Loucy (cell line): Measurements from ENCODE around the gene LSM7.

ENCODE experiments used
- H2AFZ ChIP-seq: fragments of 200-600 bp; sonication (generic); 2 replicates; pipeline ENCODE4 v1.6.0; 2016; ENCODE audit warnings: antibody characterized with exemption, mild to moderate bottlenecking, low read length, moderate library complexity
- H3F3A ChIP-seq: fragments of 200-600 bp; 2 replicates; pipeline ENCODE4 v1.6.0; 2016; ENCODE audit warnings: antibody characterized with exemption, low read depth, mild to moderate bottlenecking
- H3K27me3 ChIP-seq: fragments of 200-600 bp; sonication (generic); 2 replicates; pipeline ENCODE4 v1.6.1; 2014; ENCODE audit warnings: low read length, mild to moderate bottlenecking; ENCODE audit not compliant: insufficient read depth, poor library complexity, severe bottlenecking
- H3K36me3 ChIP-seq: fragments of 200-600 bp; sonication (generic); 2 replicates; pipeline ENCODE4 v1.6.1; 2016; ENCODE audit warnings: low read length; ENCODE audit not compliant: insufficient read depth
- H3K4me1 ChIP-seq: fragments of 200-600 bp; sonication (generic); 2 replicates; pipeline ENCODE4 v1.5.1; 2014; ENCODE audit warnings: low read length, mild to moderate bottlenecking; ENCODE audit not compliant: insufficient read depth, poor library complexity, severe bottlenecking
- H3K4me2 ChIP-seq: fragments of 200-600 bp; sonication (generic); 2 replicates; pipeline ENCODE4 v1.6.0; 2014; ENCODE audit warnings: antibody characterized with exemption, low read length, low read depth, mild to moderate bottlenecking; ENCODE audit not compliant: poor library complexity, severe bottlenecking
- H3K4me3 ChIP-seq: fragments of 200-600 bp; sonication (generic); 2 replicates; pipeline ENCODE4 v1.5.1; 2014; ENCODE audit warnings: low read length, mild to moderate bottlenecking, mixed read lengths; ENCODE audit not compliant: poor library complexity, severe bottlenecking
- H3K79me2 ChIP-seq: fragments of 200-600 bp; sonication (generic); 2 replicates; pipeline ENCODE4 v1.6.1; 2014; ENCODE audit warnings: low read length; ENCODE audit not compliant: insufficient read depth
- H3K9ac ChIP-seq: fragments of 200-600 bp; sonication (generic); 2 replicates; pipeline ENCODE4 v1.6.0; 2014; ENCODE audit warnings: mild to moderate bottlenecking, low read depth, low read length, moderate library complexity; ENCODE audit not compliant: poor library complexity, severe bottlenecking
- H3K9me2 ChIP-seq: fragments of 200-600 bp; sonication (generic); replicated peaks from 2 replicates; pipeline ENCODE4 v1.6.1; 2016; ENCODE audit warnings: low read depth, low read length, mixed read lengths
- H3K9me3 ChIP-seq: fragments of 200-600 bp; sonication (generic); 2 replicates; pipeline ENCODE4 v1.6.1; 2014; ENCODE audit warnings: mild to moderate bottlenecking, antibody characterized with exemption, low read length, low read depth; ENCODE audit not compliant: insufficient read depth
- H4K20me1 ChIP-seq: fragments of 200-600 bp; sonication (generic); 2 replicates; pipeline ENCODE4 v1.6.0; 2014; ENCODE audit warnings: antibody characterized with exemption, low read length, mild to moderate bottlenecking; ENCODE audit not compliant: insufficient read depth, poor library complexity, severe bottlenecking
- EZH2phosphoT487 ChIP-seq: fragments of 200-600 bp; IDR thresholded peaks from 2 replicates; pipeline ENCODE4 v1.6.1; 2018; ENCODE audit warnings: antibody characterized with exemption, mild to moderate bottlenecking, moderate library complexity, borderline replicate concordance
- TF ChIP-seq, protein P1 (sequence below): fragments of 200-600 bp; sonication (generic); conservative IDR thresholded peaks from 2 replicates; pipeline ENCODE4 v1.5.1; 2014; ENCODE audit warnings: mild to moderate bottlenecking, antibody characterized with exemption, low read length

The LSM7 gene

DNA sequence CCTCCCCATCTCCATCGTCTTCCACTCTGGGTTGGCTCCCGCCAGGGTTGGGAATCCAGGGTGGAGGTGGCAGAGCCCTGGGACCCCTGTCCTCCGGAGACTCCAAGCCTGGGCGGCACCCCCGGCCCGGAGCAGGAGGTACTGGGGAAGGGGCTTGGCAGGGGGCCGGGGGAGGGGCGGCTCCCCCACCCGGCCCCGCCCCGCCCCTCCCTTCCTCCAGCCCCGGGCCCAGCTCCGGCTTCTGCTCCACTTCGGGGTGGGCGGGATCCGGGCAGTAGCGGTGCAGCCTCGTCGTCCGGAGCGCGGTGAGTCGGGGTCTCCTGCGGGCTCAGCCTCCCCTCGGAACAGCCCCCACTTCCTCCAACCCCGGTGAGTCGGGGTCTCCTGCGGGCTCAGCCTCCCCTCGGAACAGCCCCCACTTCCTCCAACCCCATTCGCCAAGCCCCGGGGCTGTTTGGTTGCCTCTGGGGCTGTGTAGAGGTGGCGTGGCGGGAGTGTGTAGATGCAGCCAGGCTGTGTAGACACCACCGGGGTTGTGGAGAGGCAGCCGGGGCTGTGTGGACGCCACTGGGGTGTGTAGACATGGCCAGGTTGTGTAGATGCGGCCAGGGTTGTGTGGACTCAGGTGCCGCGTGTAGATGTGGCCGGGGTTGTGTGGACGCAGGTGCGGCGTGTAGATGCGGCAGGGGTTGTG is 31.8 kb upstream of the LSM7 start, which contains the start of gene TMPRSS9:
Gene TMPRSS9 (plus strand): TSS at position 274 of the 694 bp plus-strand sequence. CDS start 29,521 bp downstream, outside the sequence.
- Histone ChIP-seq H2AFZ (no peak within 1 kb of the TSS), H3K9me2 (no peaks in the 10 kb centered on the region), H3K9me3 (no peaks in the 10 kb centered on the region), H3K4me1 (peaks cover 4% of the 10 kb centered on the region), H4K20me1 (no peaks in the 10 kb centered on the region), H3K36me3 (no peaks in the 10 kb centered on the region), H3K4me3 (no peak within 1 kb of the TSS), H3F3A (no peaks in the 10 kb centered on the region), H3K4me2 (no peak within 1 kb of the TSS), H3K27me3 (no peaks in the 10 kb centered on the region), H3K9ac (no peak within 1 kb of the TSS), H3K79me2 (no peaks in the 10 kb centered on the region)
- TF ChIP-seq EZH2phosphoT487, result no peak
- TF ChIP-seq, protein P1, sequence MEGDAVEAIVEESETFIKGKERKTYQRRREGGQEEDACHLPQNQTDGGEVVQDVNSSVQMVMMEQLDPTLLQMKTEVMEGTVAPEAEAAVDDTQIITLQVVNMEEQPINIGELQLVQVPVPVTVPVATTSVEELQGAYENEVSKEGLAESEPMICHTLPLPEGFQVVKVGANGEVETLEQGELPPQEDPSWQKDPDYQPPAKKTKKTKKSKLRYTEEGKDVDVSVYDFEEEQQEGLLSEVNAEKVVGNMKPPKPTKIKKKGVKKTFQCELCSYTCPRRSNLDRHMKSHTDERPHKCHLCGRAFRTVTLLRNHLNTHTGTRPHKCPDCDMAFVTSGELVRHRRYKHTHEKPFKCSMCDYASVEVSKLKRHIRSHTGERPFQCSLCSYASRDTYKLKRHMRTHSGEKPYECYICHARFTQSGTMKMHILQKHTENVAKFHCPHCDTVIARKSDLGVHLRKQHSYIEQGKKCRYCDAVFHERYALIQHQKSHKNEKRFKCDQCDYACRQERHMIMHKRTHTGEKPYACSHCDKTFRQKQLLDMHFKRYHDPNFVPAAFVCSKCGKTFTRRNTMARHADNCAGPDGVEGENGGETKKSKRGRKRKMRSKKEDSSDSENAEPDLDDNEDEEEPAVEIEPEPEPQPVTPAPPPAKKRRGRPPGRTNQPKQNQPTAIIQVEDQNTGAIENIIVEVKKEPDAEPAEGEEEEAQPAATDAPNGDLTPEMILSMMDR, result no peak

DNA sequence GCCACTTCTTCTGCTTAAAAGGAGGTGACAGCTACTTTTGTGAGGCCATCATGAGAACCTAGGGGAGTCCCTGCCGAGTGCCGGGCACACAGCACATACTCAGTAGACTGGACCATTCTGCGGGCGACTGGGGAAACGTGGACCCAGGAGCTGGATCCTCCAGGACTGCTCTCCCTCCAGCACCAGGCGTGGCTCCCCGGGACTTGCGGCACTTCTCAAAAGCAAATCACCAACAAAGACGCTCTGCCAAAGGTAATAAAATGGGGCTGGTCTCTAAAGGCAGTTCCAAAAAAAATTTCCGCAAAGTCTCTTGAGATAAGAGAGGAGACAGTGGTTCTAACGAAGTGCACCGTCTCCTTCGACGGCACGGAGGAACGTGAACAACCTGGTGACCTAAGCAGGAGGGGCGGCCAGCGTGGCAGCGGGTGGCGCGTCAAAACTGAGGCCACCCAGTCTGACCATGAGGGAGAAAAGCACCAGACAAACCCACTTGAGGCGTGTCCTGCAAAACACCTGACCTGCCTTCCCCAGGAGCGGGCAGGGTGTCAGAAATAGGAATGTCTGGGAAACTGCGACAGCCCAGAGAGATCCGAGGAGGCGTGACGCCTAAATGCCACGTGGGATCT is 30.3 kb upstream of the LSM7 start:
- no peak overlapping the region for H2AFZ ChIP-seq
- no peaks in the 10 kb centered on the region for H3K27me3 ChIP-seq
- H3K4me3 ChIP-seq, result no peak overlapping the region
- no peaks in the 10 kb centered on the region for H3K79me2 ChIP-seq
- no peak overlapping the region for H3K4me2 ChIP-seq
- no peaks in the 10 kb centered on the region for H3K9me3 ChIP-seq
- peaks cover 5% of the 10 kb centered on the region; the same call in 1 of the 2 replicates for H3K36me3 ChIP-seq
- H4K20me1 ChIP-seq, result no peaks in the 10 kb centered on the region
- H3K9me2 ChIP-seq, result no peaks in the 10 kb centered on the region
- H3F3A ChIP-seq, result no peaks in the 10 kb centered on the region
- no peak for TF ChIP-seq EZH2phosphoT487
- H3K4me1 ChIP-seq, result no peaks in the 10 kb centered on the region
- H3K9ac ChIP-seq, result no peak overlapping the region

DNA sequence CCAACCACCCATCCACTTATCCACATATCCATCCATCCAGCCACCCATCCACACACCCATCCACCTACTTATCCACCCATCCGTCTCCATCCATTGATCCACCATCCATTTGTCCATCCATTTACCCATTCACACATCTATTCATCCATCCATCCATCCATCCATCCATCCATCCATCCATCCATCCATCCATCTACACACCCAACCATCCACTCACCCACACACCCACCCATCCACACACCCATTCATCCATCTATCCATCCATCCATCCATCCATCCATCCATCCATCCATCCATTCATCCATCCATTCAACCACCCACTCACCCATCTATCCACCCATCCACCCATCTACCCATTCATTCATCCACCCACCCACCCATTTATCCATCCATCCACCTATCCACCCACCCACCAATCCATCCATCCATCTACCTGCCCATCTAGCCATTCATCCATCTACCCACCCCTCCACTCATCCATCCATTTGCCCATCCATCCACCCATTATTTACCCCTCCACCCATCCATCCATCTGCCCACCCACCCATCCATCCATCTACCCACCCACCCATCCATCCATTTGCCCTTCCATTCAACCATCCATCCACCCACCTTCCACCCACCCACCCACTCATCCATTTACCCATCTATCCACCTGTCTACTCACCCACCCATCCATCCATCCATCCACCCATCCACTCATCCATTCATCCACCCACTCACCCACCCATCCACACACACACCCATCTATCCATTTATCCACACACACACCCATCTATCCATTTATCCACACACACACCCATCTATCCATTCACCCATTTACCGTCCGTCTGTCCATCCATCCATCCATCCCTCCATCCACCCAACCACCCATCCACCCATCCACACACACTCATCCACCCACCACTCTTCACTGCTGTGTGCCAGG is 29.2 kb upstream of the LSM7 start:
- TF ChIP-seq EZH2phosphoT487, result no peak
- H3K27me3 ChIP-seq, result no peaks in the 10 kb centered on the region

More for the DNA sequence above, 29.2 kb upstream of the LSM7 start:
- no peaks in the 10 kb centered on the region for H3K4me1 ChIP-seq
- H3F3A ChIP-seq, result no peaks in the 10 kb centered on the region
- H3K4me3 ChIP-seq, result no peak overlapping the region
- H3K4me2 ChIP-seq, result no peak overlapping the region
- no peak overlapping the region for H2AFZ ChIP-seq
- H3K9me3 ChIP-seq, result no peaks in the 10 kb centered on the region
- no peak overlapping the region for H3K9ac ChIP-seq
- H3K36me3 ChIP-seq, result peaks cover 10% of the 10 kb centered on the region; the same call in 1 of the 2 replicates
- no peaks in the 10 kb centered on the region for H3K9me2 ChIP-seq
- no peaks in the 10 kb centered on the region for H3K79me2 ChIP-seq
- H4K20me1 ChIP-seq, result no peaks in the 10 kb centered on the region
